Measurements from ENCODE around the gene LIMS1.

Gene LIMS1

DNA sequence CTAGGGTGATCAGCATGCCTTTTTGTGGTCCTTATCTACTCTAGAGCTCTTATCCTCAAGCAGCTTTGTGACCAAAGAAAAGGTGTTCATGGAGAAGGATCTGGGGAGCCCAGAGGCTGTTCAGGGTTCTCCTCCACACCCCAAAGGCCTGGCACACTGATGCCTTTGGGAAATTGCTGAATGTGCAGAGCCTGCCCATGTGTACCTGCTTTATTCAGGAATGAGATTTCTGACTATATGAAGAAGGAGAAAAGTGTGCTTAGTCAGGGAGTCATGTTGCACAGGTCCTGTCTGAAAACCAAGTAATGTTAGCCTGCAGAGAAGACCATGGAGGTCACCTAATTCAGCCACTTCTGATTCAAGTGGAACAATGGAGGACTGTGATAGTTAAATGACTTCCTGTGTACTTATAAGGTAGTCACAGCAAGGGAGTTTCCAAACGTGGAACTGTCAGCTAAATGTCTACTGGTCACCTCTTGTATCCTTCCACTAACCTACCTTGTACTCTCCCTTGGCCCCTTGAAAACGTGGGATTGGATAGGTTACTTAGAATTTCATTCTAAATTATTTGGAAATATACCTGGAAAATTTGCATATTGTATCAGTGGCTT, 81.3 kb downstream of the LIMS1 start:
- no peak for DNase-seq (ENCODE audit: low read depth)

GRCh38 chr2:108616318-108616717, 82.0 kb downstream of the LIMS1 start:
- no peak for DNase-seq (ENCODE audit: low read depth)

- DNase-seq (ENCODE audit: low read depth), result peak; percentile 81
These were observed 82.5 kb downstream of the LIMS1 start for GRCh38 chr2:108616751-108617161.

DNA sequence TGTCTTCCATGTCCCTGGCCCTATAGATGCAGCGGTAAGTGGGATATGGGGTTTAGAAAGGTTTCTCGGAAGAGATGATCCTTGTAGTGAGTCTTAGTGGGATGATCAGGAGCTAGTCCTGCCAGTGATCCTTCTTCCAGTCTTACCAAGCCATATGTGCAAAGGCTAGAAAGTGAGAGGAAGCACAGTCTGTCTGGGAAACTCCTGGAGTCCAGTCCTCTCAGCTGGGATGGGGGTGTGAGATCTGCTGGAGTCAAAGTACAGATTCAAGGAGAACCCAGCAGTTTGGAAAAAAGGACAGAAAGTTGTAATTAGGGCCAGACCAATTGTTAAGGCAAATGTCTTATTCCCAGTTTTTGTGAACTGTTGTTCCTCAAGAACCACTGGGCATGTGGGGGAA, 83.3 kb downstream of the LIMS1 start:
- peak; percentile 24 for DNase-seq (ENCODE audit: low read depth)

DNA sequence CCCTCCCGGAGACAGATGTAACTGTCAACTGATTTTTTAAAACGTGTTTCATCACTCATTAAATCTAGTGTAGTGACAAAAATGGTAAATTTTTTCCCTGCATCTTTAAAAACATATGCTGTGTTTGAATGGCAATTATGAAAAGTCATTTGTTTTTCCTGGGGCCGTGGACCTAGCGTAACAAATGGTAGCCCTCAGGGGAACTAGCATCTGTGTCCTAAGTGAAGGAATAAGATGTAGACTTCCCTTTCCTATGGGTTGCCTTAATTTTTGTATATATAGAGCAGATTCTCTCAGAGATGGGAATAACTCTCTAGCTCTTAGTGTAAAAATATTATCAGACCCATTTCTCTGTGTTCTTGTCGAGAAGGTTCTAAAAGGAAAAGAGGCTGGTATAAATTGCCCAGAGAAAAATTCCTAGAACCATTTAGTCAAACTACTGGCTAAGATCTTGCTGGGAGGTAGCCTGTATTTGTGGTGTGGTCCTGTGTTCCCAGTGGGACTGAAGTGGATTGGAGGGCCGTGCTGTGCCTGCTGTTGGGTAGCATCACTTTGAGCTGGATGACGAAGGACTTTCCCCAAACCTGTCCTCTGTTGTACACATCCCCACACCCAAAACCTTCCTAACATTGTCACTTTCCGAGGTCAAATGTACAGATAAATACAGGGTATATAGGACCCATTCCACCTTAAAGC, 85.8 kb downstream of the LIMS1 start:
- DNase-seq (ENCODE audit: low read depth), result no peak

DNA sequence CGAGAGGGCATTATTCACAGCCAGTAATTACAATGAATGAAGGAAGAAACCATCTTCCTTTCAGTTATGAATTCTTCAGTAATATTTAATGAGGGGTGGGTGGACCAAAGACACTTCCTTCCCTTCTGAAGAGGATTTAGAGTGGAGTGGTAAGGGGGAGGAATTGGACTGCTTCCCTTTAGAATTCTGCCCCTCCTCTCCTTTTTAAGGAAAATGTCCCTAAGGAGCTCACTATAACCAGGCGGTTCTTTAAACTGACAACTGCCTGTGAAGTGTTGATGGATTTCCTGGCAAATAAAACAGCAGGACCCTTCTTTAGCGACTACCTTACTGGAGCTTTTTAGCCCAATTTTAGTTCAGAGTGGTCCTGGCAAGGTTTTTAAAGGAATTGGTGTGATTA, 86.4 kb downstream of the LIMS1 start:
- DNase-seq (ENCODE audit: low read depth), result no peak

- peak; percentile 13 for DNase-seq (ENCODE audit: low read depth)
These were observed 86.9 kb downstream of the LIMS1 start for GRCh38 chr2:108621087-108621559.

- DNase-seq (ENCODE audit: low read depth), result no peak
These were observed 87.7 kb downstream of the LIMS1 start for GRCh38 chr2:108621687-108622681.

- peak; percentile 30 for DNase-seq (ENCODE audit: low read depth)
These were observed 89.3 kb downstream of the LIMS1 start for GRCh38 chr2:108623616-108624015.

DNA sequence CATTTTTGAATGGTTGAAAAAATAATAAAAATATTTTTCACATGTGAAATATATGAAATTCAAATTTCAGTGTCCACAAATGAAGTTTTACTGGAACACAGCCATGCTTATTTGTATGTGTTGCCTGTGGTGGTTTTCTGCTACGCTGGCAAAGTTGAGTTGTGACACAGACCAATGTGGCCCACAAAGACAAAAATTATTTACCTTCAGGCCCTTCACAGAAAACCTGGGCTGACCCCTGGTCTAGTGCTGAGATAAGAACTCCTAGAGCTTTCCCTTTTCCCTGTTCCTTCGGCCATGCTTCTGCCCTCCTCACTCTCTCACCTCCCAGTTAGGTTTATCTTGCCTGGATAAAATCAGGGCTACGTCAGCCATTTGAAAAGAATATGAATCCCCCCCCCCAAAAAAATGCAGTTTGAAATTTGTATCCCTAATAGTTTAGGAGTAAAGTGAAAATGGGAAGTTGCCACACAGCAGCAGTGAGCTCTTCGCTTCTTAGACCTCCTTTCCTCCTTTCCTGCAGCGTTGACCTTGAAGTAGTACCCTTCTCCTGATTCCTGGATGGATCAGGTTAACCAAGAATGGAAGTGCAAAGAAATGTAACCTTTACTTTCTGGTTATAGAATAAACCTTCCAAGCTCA, 91.0 kb downstream of the LIMS1 start:
- no peak for DNase-seq (ENCODE audit: low read depth)

DNA sequence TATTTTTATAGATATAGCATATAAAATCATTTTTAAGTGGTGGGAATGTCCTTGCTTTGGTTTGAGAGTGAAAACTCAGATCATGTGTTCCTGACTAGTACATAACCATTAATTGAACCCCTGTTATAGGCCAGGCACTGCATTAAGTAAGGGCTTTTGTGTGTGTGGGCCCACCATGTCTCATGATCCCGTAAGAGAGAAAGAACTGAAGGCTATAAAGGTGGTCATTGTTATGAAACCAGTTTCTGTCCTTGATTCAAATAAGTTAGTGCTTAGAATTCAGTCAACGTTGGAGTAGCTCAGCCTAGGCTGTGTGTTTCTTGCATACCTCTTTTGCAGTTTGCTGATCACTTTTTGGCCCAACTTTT, 91.5 kb downstream of the LIMS1 start:
- no peak for DNase-seq (ENCODE audit: low read depth)

GRCh38 chr2:108626995-108627394, 92.7 kb downstream of the LIMS1 start:
- no peak for DNase-seq (ENCODE audit: low read depth)

GRCh38 chr2:108627911-108628567, 93.8 kb downstream of the LIMS1 start:
- no peak for DNase-seq (ENCODE audit: low read depth)

GRCh38 chr2:108628936-108629335, 94.7 kb downstream of the LIMS1 start:
- no peak for DNase-seq (ENCODE audit: low read depth)

GRCh38 chr2:108629417-108629816, 95.1 kb downstream of the LIMS1 start:
- DNase-seq (ENCODE audit: low read depth), result no peak

DNA sequence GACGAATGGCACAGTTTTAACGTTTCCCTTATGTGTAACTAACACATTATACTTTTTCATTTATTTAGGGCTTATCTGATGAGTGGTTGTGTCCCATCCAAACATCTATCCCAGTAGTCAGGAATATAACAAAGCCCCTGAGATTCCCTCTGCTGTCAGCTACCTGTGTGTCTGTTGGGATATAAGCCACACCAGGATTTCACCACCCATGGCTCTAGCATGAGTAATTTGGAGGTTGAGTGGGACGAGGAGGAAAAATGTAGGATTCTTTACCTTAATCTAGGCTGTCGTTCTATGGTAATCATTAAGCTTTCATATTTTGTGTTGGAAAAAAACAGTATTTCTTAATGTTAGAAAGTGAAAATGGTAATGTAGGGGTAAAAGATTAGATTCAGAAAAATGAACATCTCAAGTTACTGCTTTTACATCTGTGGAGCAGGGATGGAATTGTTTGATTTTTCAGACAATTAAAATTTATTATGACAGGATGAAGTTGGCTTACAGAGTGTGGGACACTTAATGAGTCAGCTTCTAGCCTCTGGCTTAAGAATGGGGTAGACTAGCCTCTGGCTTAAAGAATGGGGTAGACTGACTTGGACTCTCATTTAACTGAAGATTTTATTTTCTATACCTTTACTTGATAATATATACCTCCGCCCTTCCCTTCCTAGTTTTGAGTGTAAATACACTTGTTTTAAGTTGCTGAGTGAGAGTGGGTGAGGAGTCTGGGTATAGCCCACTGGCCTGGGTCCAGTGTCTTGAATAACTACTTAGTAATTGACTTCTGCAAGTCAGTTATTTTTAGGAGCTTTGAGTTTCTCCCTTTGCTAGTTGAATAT, 96.5 kb downstream of the LIMS1 start:
- peak; percentile 69 for DNase-seq (ENCODE audit: low read depth)

GRCh38 chr2:108632332-108633160, 98.3 kb downstream of the LIMS1 start:
- DNase-seq (ENCODE audit: low read depth), result no peak

DNA sequence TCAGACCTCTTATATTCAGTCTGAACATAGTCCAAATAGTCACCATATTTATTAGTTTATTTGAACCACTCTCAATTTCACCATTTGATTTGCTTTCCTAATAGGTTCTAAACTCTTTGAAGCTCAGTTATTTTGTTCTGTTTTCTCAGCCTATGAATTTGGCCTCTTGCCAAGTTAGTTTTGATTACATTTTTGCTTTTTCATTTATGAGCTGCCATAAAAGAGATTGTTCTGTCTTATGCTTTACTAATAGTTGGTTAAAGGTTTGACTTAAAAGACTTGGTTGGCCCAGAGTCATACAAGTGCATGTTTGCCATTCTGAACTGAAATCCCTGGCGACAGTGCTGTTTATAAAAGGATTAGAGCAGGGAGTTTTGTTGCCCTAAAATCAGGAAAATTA, 99.1 kb downstream of the LIMS1 start:
- DNase-seq (ENCODE audit: low read depth), result no peak

DNA sequence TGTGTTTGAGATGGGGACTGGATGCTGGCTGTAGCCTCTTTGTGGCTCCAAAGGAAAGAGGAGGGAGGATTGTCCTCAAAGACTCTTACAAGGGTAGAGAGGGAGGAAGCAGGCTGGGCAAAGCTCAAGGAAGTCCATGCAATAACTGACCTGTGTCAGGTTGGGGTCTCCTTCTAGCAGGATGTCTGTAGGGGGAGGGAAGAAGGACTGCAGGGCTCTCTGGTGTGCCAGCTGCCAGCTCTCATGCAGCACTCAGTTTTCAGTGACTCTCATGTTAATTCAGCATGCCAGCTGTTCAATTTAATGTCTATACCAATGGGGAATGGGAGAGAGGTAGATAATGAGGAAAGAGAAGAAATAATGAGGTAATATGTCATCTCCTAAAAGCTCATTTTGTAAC, 99.7 kb downstream of the LIMS1 start:
- no peak for DNase-seq (ENCODE audit: low read depth)

All from EH (cell line).